A172 (cell line): ENCODE results near the gene CCDC80. TPM values are rescaled to one million over a fixed set of nuclear protein-coding genes. Genes with fewer than 3 reads are reported as not detected.

Source experiments
- DNase-seq: peaks from one replicate; pipeline ENCODE4 v3.0.0-alpha.2; 2015; ENCODE audit warnings: low spot score
- total RNA-seq: library from RNA; depleted of rRNA; stranded (reverse); fragments of >200 nt; shearing (Covaris generic); gene quantifications from 2 replicates; pipeline ENCODE4 v1.2.3, GENCODE V29; 2014

CCDC80 gene
- total RNA-seq, 1 experiment from 2014 or later: 56.8 TPM

DNA sequence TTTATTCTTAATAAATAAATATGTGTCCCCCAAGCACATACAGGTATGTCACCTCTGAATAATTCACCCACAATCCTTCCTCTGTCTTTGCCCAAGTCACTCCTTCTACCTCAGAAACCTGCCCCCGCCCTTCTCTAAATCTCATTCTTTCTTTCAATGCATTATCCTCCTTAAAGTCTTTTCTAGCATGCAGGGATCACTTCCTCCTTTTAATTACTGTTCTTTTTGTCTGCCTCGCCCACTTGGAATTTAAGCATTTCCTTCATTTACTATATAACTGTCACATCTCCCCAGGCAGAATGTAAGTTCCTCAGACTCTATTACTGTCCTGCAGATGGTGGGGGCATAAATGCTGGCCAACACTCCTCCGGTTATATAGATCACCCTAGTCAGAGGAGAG is 7.8 kb downstream of the CCDC80 start:
- no peak for DNase-seq

DNA sequence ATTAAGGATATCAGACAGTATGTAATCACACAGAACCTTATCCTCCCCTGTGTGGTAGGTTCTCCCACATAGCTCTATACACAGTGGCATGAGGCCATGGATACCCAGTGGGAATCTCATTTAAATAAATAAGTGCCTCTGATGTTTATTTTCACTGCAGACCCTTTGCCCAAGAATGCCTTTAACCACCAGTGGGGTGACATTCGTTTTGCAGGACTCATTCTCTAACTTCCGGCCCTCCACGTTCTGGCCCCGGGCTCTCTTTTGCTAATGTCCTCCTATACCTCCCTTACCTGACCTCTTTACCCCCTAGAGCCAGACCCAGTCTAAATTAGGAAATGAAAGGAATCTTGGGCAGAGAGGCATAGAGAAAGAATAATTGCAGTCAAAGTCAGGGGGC is 8.3 kb downstream of the CCDC80 start:
- DNase-seq: no peak

DNA sequence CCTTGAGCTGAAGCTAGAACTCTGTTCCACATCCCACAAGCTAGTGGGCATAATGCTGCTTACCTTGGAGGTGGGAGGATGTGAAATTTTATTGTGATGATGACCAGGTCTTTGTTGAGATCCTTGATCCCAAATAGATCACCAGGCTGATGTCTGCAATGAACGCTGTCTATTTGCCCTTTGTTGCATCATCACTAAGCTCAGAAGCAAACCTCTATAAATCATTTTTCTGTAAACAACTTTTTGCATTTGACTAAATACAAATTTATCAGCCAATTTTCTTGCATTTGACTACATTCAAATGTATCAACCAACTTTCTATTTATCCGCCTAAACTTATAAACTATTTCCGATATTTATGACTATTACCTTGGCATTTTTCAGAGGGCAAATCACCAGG is 9.7 kb downstream of the CCDC80 start:
- no peak for DNase-seq

DNA sequence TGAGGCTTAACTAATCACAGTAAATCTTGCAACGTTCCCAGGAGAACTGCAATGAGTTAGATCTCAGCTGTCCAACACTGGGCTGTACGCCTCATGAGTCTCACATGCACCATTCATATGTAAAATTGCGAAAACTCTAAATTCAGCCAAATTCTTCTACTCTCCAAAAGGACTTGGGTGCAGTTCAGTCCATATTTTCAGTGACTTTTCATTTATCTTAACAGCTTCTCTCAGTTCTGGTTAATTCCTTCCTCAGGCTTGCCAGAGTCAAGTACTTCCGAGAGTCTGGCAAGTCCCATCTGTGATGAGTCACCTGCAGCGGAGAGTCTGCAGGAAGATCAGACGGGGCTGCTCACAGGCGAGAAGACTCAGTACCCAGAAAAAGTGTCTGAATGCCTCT is 11.5 kb downstream of the CCDC80 start:
- DNase-seq: peak; percentile 79

DNA sequence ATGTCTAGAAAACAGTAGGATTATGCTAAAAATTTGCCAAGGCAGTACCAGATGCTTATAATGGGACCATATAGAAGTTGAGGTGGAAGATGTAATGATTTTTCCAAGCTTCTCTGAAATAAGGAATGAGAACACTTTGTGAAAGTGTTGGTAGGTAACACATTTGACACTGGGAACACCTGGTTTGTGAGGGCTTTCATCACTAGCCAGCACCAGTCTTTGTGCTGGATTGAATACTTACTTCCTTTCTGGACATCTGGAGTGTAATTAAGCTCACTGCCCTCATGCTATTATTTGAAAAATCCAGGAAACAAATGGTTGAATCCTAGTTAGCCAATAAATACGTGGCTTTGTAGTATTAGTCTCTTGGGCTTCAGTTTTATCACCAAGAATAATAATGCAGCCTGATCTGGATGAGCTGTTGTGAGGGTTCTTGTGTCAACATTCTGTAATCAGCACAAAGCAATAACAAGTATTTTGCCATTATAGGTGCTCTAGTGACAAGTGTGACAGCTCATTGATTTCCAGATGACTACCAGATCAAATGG is 12.9 kb downstream of the CCDC80 start:
- no peak for DNase-seq

DNA sequence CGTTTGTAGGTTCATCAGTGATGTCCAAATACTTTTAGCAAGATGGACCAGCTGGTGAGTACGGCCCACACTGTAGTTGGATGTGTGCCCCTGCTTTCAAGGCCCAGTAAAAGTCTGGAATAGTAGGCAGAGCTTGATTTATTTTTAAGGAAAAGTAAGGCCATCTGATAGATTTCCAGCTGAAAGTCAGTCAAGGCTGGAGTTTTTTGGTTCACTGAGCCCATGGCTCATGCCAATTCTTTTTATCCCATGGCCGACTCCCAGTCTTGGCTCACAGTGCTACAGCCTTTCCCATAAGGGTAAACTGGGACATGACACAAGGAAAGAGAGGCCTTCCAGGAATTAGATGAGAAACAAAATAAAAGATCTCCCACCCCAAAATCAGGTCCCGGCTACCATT is 13.5 kb downstream of the CCDC80 start:
- DNase-seq: no peak

DNA sequence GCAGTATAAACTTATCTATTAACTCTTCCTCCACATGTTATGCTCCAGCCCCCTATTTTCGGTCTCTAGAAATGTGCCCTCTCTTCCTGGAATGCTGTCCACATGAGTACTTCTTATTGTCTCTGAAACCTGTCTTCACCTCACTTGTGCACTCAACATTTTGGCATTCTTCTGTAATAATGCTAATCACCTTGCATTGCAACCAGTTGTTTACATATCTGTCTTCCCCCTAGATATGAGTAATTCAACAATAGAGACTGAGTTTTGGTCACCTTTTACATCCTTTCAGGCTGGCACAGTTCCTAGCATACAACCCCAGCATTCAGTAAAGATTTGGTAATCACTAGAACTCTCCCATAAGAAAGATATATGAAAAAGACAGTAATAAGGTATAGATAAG is 17.2 kb downstream of the CCDC80 start:
- no peak for DNase-seq

DNA sequence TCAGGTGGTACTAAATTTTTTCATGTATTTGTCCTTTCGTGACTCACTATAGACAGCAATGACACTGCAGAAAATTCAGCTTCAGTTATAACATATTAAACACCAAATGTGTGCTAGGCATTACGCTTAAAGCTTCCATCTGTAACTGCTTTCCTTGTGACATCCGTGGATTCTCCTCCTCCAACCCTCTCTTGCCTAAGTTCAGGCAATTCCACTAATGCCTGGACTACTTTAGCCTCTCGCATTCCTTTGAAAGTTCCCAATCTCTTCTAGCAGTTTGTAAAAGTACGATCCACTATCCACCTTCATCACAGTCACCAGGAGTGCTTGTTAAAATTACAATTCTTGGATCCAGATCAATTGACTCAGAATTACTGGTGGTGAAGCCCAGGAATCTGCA is 17.7 kb downstream of the CCDC80 start:
- no peak for DNase-seq

DNA sequence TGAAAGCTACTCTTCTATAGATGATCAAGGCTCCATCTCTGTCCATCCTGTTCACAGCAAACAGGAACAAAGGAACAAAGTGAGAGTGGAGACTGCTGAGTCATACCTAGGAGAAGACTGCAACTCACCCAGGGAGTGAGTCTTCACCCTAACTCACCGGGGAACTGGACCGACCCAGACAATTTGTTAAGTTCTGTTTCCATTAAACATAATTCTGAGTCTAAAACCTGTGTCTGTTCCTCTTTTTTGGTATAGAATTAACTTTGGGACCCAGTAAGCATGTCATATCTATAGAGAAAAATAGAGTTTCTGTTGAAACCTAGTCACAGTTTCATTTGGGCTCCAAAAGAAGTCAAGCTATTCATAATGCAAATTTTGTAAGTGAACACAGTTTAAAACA is 21.6 kb downstream of the CCDC80 start:
- peak; percentile 35 for DNase-seq

DNA sequence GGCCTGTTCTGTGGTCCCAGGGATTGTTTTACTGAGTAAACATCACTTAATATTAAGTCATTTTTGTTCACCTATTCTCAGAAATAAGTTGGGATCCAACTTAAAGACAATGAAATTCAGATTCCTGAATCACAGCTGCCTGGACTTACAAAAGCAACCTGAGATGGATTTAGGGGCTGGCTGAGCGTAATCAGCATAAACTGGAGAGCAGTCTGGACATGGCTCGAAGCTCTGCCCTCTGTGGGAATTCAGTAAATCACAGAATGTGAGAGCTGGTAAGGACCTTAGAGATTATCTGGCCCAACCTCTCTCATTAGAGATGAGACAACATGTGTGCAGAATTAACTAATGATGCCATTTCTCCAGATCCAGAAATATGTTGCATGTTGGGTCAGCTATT is 23.7 kb downstream of the CCDC80 start:
- no peak for DNase-seq

DNA sequence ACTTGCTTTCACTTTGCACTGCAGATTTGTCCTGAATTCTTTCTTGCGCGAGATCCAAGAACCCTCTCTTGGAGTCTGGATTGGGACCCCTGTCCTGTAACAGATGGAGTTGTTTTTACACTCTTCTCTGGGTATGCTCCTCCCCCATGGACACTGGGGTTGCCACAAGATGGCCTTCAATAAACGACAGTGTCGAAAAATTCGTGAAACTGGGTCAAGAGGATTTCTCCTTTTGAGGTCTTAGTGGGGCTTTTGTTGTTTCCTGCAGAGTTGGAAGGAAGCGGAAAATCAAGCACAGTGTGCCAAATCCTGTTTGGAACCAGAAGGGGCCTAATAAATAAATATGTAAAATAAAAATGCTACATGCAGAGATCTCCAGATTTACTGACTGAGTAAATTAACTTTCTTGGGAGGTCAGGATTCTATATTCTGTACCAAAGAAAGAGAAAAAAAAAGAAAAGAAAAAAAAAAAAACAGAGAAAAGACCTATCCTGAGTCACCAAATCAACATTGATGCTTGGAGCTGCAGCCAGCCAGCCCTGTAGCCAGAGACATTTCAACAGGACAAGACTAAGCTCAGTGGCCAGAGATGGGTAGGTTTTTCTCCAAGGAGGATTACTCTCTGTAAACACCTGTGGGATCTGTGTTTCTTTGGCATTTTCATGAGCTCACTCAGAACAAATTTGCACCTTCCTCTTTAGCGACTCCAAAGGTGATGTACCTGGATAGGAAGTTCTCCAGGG is 24.8 kb downstream of the CCDC80 start:
- DNase-seq: no peak

DNA sequence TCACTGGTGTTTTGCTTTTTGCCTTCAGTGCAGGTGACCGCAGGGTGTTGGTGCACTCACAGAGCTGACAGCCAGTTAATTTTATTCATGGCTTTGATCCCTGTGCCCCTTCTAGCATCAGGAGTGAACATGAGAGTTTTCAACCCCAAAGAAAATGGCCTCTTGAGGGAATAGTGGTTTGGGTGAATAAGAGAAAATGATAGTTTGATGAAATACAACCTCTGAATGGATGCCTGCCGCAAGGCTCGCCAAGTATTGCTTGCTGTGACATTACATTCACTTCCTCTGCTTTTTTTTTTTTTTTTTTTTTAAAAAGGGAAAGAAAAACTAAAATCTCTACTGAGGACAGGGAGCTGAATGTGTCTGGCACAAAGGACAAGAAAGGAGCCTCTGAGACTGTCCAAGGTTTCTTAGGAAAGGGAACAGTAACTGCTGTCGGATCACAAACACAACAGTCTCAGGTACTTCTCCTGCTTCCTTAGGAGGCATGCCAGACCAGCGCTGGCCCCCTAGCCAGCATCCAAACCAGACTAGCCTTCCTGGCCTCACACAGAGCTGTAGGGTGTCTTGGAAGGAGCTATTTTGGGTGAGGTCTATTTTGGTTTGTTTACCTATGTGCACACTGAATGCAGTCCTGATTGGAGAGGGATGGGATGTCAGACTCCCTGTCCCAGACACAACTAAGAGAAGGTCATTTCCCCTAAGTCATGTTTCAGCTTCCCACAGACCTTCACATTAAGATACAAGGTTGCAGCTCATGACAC is 29.0 kb downstream of the CCDC80 start:
- DNase-seq: no peak

DNA sequence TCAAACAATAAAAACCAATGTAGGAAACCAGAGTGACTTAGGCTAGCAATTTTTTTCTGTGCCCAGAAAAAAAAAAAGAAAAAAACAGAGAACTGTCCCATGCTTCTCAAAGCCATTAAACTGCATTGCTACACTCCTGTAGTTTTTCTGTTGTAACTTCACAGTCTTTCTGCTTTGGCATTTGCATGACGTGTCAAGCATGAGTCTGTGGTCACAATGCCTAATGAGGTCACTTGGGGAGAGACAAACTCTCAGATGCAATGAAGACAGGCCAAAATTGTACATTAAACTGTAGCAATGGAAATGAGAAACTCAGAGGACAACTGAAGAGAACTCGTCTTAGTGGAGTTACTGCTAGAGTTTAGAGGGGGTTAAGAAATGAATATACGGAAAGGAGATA is 30.8 kb downstream of the CCDC80 start:
- no peak for DNase-seq

DNA sequence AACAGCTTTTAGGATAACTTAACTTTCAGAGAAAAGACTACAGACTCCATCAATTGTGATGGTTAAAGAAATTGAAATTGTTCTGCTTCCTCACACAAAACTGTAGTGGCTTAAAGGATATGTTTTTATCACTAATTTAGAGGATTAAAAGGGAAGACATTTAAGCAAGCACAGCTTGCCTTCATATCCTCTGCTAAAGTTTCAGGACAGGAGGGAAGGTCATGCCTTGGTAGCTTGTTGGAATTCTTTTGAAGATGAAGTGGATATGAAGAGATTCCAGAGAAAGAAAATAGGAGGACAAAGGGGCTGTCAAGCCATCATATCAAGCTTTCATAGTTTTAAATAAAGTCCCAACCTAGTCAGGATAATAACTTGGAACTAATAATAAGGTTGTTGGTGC is 33.1 kb downstream of the CCDC80 start:
- DNase-seq: no peak

DNA sequence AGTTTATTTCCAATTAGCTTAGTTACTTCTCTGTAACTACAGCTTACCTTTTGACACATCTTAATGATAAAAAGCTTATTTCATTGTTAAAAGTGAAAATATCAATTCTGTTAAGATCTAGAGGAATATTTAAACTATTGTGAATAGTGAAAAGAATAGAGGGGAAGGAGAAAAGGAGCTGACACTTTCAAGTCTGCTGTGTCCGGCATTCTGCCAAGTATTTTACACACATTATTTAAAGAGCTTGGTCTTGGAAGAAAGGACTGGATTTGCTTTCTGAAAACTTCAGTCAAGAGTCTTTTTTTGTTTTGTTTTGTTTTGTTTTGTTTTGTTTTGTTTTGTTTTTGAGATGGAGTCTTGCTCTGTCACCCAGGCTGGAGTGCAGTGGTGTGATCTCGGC is 34.8 kb downstream of the CCDC80 start:
- DNase-seq: no peak

DNA sequence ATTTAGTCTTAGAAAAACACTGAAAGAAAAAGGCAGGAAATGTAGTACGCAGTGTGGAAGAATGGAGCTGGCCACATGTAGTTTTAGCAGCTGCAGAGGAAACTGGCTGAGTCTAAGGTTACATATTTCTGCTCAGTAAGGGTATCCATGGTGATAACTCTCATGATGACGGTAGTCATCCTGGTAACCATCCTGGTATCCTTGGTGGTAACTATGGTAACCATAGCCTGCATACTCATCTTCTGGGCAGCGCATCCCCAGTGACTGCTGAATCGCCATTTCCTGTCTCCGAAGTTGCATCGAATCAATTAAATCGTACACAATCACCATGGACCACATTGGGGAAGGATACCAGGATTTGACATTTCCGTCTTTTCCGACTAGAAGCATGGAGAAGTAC is 35.7 kb downstream of the CCDC80 start:
- peak; percentile 79 for DNase-seq

DNA sequence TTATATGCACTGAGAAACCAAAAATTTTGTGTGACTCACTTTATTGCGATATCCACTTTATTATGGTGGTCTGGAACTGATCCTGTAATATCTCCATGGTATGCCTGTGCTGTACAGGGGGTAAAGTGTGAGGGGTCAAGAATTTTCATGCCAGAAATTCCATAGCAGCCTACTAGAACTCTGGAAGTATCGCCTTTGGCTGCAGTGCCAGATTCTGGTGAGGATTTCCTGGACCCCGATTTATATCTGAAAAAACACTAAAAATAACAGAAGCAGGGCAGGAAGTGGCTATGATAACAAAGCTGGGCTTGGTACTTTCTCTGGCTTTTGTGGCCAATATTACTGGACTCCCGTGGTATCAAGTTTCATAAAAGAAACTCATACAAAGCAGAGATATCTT is 36.4 kb downstream of the CCDC80 start:
- DNase-seq: peak; percentile 62

DNA sequence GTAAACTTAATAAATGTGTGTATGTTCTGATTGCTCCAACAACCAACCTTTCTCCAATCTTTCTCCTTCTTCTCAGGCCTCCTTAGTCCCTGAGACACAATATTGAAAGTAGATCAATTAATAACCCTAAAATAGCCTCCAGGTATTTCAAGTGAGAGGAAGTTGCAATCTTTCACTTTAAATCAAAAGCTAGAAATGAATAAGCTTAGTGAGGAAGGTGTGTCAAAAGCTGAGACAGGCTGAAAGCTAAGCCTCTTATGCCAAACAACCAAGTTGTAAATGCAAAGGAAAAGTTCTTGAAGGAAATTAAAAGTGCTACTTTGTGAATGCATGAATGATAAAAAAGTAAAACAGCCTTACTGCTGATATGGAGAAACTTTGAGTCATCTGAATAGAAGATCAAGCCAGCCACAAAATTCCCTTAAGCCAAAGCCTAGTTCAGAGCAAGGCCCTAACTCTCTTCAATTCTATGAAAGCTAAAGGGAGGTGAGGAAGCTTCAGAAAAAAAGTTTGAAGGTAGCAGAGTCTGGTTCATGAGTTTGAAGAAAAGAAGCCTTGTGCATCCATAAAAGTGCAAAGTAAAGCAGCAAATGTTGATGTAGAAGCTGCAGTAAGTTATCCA is 38.6 kb downstream of the CCDC80 start:
- DNase-seq: no peak

DNA sequence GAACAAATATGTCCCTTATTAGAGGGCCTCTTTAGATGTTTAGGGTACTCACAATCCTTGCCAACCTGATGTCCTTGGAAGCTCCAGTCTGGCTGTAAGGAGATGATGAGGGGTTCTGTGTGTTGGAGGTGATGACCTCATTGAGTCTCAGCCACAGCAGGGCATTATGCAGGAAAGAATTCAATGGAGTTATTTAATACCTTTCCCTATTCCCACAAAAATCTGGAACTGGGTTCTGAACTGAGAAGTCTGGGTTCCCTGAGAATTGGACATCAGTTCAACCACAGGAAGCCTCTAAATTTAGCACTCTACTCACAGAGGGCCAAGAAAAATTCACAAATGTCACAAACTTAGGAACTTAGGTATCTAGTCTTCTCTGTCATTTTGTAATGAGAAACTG is 42.2 kb downstream of the CCDC80 start:
- no peak for DNase-seq

DNA sequence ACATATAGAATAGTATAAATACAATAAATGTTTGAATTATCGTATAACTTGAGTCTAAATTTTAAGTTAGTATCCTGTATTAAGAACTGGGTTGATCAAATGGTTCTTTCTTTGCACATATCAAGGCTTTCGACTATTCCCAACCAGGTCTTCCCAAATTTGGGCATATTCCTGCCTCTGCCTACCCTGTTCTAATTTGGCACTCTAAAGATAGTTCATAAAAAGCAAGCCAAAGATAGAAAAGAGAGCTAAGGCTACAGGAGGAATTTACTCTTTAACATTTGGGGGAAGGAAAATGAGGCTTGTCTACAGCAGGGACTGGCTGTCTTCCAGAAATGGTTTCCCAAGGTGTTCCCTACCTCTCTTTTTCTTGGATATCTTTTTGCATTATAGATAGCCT is 43.0 kb downstream of the CCDC80 start:
- no peak for DNase-seq

DNA sequence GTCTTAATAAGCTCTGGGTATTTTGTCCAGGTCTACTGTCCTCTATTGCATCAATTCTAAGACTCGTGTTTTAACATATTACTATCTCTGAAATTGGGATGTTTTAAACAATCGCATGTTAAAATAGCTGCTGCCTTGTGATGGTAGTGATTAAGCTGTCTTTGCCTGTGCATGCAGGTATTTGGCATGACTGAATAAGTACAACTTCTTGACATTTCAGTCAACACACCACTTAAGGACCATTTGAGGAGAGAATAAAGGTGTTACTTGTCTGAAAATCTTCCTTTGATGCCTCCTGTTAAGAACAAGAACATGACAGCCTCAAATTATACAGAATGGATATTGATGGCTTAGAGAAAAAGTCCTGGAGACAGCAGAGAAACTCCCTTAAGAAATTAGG is 46.1 kb downstream of the CCDC80 start:
- no peak for DNase-seq

DNA sequence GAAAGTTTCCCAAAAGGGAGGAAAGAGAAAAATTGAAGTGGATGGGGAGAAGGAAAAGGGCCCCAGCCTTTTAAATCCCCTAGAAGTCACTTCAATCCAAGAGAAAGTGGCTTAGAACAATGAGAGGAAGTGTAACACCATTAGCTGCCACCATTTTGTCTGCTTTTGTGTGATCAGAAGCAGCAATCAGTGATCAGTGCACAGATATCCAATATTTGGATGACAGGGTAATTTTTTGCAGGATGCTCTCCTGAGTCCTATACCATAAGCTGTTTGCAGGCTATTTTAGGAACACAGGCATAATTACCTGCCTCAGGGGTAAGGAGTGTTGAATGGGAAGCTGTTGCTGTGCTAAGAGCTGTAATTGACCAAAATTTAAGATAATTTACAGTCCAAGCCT is 47.7 kb downstream of the CCDC80 start:
- DNase-seq: no peak

DNA sequence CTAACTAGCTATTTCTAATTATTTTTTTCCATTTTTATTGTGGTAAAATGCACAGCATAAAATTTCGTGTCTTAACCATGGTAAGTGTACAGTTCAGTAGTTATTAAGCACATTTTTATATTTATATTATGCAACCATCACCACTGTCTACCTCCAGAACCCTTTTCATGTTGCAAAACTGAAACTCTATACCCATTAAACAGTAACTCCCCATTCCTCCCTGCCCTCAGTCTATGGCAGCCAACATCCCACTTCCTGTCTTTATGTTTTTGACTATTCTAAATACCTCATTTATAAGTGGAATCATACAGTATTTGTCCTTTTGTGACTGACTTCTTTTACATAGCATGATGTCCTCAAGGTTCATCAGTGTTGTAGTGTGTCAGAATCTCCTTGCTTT is 53.6 kb downstream of the CCDC80 start:
- DNase-seq: no peak
